HG02870 (cell line): Measurements from ENCODE around the gene TMEM9B.

Experiments
- ATAC-seq: cut with Tn5 transposase; IDR thresholded peaks from one replicate; pipeline ENCODE4 v1.9.1; 2021; ENCODE audit warnings: mild to moderate bottlenecking, moderate library complexity; ENCODE audit not compliant: unreplicated experiment

The TMEM9B gene

GRCh38 chr11:8930456-8931175 lies 33.6 kb downstream of the TMEM9B start:
- no peak for ATAC-seq

GRCh38 chr11:8928981-8929615 lies 35.1 kb downstream of the TMEM9B start:
- ATAC-seq: no peak

GRCh38 chr11:8928205-8928604 lies 36.0 kb downstream of the TMEM9B start:
- ATAC-seq: no peak

- no peak for ATAC-seq
These were observed 37.0 kb downstream of the TMEM9B start for GRCh38 chr11:8927233-8927632.

GRCh38 chr11:8926236-8926635 lies 38.0 kb downstream of the TMEM9B start:
- ATAC-seq: no peak

- no peak for ATAC-seq
These were observed 38.5 kb downstream of the TMEM9B start for GRCh38 chr11:8925711-8926110.

- ATAC-seq: no peak
These were observed 41.6 kb downstream of the TMEM9B start for GRCh38 chr11:8922691-8923090.

GRCh38 chr11:8917157-8917825 lies 47.0 kb downstream of the TMEM9B start:
- ATAC-seq: no peak

GRCh38 chr11:8914661-8915018 lies 49.6 kb downstream of the TMEM9B start:
- ATAC-seq: no peak

GRCh38 chr11:8913961-8914660 lies 50.1 kb downstream of the TMEM9B start:
- ATAC-seq: no peak

GRCh38 chr11:8911029-8911823 lies 53.0 kb downstream of the TMEM9B start, which contains the start of gene AKIP1:
TSS of gene AKIP1 (plus strand) at chr11:8911189. CDS start at chr11:8911450, 261 bp downstream.
- ATAC-seq: peak; percentile 72

- ATAC-seq: peak; percentile 7
These were observed 53.6 kb downstream of the TMEM9B start for GRCh38 chr11:8910649-8911026.

- no peak for ATAC-seq
These were observed 56.1 kb downstream of the TMEM9B start for GRCh38 chr11:8908099-8908498.

- ATAC-seq: no peak
These were observed 57.1 kb downstream of the TMEM9B start for GRCh38 chr11:8907116-8907515.

GRCh38 chr11:8905528-8906165 lies 58.6 kb downstream of the TMEM9B start:
- ATAC-seq: no peak

GRCh38 chr11:8899119-8899753 lies 65.0 kb downstream of the TMEM9B start:
- ATAC-seq: no peak
